ENCODE data around the gene CPSF3.

DNA sequence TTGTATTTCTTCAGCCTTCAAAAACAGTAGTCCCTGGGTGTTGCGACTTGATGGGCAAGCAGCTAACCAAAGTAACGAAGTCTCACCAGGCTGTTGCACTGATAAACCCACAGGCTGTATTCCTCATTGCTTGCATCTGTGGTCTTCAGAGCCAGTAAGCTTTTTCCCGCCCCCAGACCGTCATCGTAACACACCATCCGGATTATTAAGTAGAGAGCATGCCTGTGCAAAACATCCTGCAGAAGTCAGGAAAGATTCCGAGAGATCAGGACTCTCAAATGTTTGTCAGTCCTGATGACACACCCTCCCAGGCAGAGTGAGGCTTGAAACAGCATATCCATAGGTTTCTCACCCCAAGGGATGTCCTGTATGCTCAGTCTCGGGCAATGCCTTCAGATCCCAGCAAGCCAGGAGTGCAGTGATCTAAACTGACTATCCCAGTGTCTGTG, 16.1 kb upstream of the CPSF3 start:
- TF ChIP-seq, protein P1, sequence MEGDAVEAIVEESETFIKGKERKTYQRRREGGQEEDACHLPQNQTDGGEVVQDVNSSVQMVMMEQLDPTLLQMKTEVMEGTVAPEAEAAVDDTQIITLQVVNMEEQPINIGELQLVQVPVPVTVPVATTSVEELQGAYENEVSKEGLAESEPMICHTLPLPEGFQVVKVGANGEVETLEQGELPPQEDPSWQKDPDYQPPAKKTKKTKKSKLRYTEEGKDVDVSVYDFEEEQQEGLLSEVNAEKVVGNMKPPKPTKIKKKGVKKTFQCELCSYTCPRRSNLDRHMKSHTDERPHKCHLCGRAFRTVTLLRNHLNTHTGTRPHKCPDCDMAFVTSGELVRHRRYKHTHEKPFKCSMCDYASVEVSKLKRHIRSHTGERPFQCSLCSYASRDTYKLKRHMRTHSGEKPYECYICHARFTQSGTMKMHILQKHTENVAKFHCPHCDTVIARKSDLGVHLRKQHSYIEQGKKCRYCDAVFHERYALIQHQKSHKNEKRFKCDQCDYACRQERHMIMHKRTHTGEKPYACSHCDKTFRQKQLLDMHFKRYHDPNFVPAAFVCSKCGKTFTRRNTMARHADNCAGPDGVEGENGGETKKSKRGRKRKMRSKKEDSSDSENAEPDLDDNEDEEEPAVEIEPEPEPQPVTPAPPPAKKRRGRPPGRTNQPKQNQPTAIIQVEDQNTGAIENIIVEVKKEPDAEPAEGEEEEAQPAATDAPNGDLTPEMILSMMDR (CRISPR knock-in tag; IDR thresholded peaks at IDR 0.05), result no peak
- TF ChIP-seq ZZZ3 (CRISPR knock-in tag; IDR thresholded peaks at IDR 0.05; ENCODE audit: borderline replicate concordance), result no peak
- TF ChIP-seq RNF2 (conservative IDR thresholded peaks at IDR 0.05; ENCODE audit: low read depth), result no peak
- TF ChIP-seq, protein P2, sequence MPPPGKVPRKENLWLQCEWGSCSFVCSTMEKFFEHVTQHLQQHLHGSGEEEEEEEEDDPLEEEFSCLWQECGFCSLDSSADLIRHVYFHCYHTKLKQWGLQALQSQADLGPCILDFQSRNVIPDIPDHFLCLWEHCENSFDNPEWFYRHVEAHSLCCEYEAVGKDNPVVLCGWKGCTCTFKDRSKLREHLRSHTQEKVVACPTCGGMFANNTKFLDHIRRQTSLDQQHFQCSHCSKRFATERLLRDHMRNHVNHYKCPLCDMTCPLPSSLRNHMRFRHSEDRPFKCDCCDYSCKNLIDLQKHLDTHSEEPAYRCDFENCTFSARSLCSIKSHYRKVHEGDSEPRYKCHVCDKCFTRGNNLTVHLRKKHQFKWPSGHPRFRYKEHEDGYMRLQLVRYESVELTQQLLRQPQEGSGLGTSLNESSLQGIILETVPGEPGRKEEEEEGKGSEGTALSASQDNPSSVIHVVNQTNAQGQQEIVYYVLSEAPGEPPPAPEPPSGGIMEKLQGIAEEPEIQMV (CRISPR knock-in tag; IDR thresholded peaks at IDR 0.05; ENCODE audit: low read depth), result no peak
- TF ChIP-seq, protein P3, sequence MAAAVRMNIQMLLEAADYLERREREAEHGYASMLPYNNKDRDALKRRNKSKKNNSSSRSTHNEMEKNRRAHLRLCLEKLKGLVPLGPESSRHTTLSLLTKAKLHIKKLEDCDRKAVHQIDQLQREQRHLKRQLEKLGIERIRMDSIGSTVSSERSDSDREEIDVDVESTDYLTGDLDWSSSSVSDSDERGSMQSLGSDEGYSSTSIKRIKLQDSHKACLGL (CRISPR knock-in tag; IDR thresholded peaks at IDR 0.05), result no peak
- no peak for TF ChIP-seq ZMYM3 (CRISPR knock-in tag; IDR thresholded peaks at IDR 0.05)
- TF ChIP-seq RFX5 (IDR thresholded peaks at IDR 0.05; ENCODE audit: low read depth, low read length), result no peak
- TF ChIP-seq GABPB1 (CRISPR knock-in tag; IDR thresholded peaks at IDR 0.05), result no peak
- TF ChIP-seq SRF (IDR thresholded peaks at IDR 0.05; ENCODE audit: low read depth, low read length), result no peak
- no peak for TF ChIP-seq SAFB2 (CRISPR knock-in tag; IDR thresholded peaks at IDR 0.05; ENCODE audit: borderline replicate concordance, low read depth)
- TF ChIP-seq BORCS8-MEF2B (CRISPR knock-in tag; IDR thresholded peaks at IDR 0.05), result no peak
- TF ChIP-seq, protein P4, sequence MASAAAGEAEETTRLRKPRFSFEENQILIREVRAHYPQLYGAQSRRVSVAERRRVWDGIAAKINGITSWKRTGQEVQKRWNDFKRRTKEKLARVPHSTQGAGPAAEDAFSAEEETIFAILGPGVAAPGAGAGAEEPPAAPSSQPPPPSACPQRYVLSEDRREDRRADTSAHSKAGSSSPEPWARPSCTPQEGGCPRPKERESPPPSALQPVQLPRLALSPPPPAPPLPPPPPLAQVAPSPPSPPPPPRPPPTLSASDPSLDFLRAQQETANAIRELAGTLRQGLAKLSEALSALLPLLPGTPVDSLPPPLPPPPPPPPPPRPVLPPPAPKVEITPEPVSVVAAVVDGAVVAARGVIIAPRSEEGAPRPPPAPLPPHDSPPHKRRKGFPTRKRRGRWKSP (CRISPR knock-in tag; IDR thresholded peaks at IDR 0.05), result no peak
- TF ChIP-seq NCOA1 (CRISPR knock-in tag; IDR thresholded peaks at IDR 0.05), result no peak
- TF ChIP-seq, protein P5, sequence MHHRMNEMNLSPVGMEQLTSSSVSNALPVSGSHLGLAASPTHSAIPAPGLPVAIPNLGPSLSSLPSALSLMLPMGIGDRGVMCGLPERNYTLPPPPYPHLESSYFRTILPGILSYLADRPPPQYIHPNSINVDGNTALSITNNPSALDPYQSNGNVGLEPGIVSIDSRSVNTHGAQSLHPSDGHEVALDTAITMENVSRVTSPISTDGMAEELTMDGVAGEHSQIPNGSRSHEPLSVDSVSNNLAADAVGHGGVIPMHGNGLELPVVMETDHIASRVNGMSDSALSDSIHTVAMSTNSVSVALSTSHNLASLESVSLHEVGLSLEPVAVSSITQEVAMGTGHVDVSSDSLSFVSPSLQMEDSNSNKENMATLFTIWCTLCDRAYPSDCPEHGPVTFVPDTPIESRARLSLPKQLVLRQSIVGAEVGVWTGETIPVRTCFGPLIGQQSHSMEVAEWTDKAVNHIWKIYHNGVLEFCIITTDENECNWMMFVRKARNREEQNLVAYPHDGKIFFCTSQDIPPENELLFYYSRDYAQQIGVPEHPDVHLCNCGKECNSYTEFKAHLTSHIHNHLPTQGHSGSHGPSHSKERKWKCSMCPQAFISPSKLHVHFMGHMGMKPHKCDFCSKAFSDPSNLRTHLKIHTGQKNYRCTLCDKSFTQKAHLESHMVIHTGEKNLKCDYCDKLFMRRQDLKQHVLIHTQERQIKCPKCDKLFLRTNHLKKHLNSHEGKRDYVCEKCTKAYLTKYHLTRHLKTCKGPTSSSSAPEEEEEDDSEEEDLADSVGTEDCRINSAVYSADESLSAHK (CRISPR knock-in tag; IDR thresholded peaks at IDR 0.05; ENCODE audit: borderline replicate concordance), result no peak
